GM18868 (cell line): ENCODE results near the gene STXBP4.

Experiments
- ATAC-seq: cut with Tn5 transposase; IDR thresholded peaks from one replicate; pipeline ENCODE4 v1.9.1; 2021; ENCODE audit warnings: mild to moderate bottlenecking, moderate library complexity; ENCODE audit not compliant: unreplicated experiment

Gene STXBP4, protein sequence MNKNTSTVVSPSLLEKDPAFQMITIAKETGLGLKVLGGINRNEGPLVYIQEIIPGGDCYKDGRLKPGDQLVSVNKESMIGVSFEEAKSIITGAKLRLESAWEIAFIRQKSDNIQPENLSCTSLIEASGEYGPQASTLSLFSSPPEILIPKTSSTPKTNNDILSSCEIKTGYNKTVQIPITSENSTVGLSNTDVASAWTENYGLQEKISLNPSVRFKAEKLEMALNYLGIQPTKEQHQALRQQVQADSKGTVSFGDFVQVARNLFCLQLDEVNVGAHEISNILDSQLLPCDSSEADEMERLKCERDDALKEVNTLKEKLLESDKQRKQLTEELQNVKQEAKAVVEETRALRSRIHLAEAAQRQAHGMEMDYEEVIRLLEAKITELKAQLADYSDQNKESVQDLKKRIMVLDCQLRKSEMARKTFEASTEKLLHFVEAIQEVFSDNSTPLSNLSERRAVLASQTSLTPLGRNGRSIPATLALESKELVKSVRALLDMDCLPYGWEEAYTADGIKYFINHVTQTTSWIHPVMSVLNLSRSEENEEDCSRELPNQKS

GRCh38 chr17:54968262-54968987, at the start of gene STXBP4, which contains the start of gene COX11:
TSS of gene STXBP4 (plus strand) at chr17:54968765. CDS start at chr17:54986220, 17,455 bp downstream.
TSS of gene COX11 (minus strand) at chr17:54968654. CDS start at chr17:54968646, 8 bp downstream.
- ATAC-seq = peak; percentile 93

DNA sequence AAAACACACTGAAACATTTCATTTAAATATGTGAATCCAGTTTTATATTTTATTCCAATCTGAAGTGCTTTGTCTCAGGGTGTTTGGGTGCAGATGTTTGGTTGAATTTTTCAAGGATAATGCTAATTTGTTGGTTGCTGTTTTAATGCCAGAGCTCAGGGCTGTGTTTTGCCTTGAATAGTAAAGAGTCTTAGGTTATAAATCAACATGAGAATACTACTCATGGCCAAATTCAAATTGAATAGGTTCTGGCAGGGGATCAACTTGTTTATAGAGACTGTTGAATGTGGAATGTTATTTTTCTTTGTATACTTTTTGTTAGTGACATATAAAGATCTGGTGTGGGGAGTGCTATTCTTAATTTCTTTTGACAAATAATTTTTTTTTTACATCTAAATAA, 49.1 kb upstream of the STXBP4 start:
- no peak for ATAC-seq

GRCh38 chr17:54920819-54921218, 47.7 kb upstream of the STXBP4 start:
- ATAC-seq = peak; percentile 76

- ATAC-seq = no peak
Measured at GRCh38 chr17:54924405-54924804, 44.2 kb upstream of the STXBP4 start.

GRCh38 chr17:54927525-54927924, 41.0 kb upstream of the STXBP4 start:
- ATAC-seq = no peak

DNA sequence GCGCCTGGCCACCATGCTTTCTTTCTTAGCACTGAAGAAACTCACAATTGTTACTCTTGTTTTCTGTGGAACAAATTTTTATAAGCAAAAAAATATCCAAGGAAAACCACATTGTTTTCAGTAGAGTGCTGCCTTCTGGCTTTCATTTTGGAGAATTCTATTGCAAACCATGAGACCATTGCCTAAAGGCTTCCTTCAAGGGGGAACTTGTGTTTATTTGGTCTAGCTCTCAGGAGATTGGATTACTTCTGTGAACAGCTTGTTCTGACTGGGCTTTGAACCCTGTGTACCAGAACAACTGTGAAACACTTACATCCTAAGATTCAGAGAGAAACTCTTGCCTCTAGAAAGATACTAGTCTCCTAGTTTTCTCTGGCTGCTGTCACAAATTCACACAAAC, 35.9 kb upstream of the STXBP4 start:
- no peak for ATAC-seq

DNA sequence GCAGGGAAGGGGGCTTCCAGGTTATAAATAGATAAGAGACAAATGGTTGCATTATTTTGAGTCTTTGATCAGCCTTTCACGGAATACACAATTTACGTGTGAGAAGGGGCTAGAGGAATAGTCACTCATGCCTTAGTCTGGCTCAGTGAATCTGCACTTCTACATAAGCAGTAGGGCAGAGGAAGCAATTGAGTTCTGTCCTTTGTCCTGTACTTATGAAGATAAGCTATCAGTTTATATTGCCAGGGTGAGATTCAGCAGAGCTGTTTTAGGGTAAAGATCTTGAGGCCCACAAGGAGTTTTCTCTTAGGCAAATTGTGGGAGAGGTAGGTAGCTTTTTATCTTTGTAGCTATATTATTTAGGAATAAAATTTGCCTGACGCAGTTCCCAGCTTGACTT, 34.6 kb upstream of the STXBP4 start:
- no peak for ATAC-seq

DNA sequence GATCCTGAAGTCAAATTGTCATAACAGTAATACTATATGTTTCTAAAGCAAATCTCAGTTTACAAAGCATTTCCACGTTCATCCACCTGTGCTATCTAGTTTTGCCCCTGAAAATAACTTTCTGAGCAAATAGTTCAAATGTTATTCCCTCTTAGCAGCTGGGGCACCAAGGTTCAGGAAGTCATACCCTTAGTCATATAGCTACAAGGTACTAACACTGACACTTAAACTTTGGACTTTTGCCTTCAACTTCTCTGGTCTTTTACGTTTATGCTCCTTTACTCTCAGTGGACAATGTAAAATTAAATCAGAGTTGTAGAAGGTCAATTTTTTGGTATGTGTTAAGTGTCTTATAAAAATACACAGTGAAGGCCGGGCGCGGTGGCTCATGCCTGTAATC, 33.1 kb upstream of the STXBP4 start:
- ATAC-seq = no peak

DNA sequence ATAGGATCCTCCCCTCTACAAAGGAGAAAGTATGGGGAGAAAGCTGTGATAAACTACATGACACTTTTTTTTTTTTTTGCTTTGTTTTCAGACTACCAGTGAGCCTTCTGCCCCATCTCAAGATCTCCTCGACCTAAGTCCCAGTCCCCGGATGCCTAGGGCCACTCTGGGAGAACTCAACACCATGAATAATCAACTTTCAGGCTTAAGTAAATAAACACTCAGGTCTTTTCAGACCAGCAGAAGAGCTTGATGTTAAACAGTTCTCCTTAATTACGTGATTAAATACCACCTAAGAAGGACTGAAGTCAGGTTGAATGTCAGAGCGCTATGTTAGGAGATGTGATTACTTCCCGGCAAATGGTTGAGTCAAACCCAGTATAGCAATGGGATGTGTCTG, 31.5 kb upstream of the STXBP4 start:
- ATAC-seq = no peak

DNA sequence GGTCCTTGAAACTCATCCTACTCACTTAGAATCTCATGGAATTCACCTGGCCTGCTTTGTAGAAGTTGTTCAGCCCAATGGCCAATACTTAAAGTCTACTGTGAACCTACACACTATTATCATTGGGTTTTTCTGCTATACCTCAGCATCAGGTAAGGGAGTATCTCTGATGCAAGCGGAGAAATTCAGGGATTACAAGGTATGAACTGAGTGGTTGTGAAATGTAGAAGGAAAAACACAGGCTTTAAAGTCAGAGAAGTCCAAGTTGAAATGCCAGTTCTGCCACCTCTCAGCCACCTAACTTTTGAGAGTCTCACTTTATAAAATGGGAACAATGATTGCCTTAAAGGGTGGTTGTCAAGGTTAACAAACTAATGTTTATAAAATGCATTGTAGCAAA, 31.1 kb upstream of the STXBP4 start:
- ATAC-seq = no peak

GRCh38 chr17:54941285-54941684, 27.3 kb upstream of the STXBP4 start:
- no peak for ATAC-seq

- ATAC-seq = no peak
Measured at GRCh38 chr17:54944796-54945195, 23.8 kb upstream of the STXBP4 start.

GRCh38 chr17:54945231-54945630, 23.3 kb upstream of the STXBP4 start:
- no peak for ATAC-seq

DNA sequence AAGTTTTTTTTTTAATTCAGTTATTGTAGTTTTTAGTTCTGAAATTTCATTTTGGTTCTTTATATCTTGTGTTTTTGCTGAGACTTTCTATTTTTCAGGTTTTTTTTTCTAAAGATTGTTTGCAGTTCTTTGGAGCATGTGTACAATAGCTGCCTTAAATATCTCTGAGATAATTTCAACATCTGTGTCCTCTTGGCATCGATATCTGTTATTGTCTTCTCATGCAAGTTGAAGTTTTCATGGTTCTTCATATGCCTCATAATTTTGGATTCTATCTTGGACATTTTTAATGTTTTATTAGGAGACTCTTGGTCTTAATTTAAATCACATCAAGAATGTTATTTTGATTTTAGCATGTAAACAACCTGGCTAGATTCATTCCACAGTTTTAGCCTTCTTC, 22.9 kb upstream of the STXBP4 start:
- no peak for ATAC-seq

DNA sequence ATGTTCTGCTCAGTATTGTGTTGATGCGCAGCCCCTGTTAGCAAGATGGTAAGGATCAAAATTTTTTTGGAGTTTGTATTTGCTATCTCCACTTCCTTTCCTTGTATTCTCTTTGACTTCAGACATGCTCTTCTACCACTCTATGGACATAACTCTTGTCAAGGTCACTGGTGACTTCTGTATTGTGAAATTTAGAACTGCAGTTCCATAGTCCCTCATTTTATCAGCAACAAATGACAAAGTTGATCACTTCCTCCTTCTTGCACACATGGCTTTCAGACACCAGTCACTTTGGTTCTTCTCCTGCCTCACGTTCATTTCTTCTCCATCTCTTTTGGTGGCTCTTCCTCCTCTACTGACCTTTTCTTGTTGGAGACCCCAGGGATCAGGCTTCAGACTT, 21.2 kb upstream of the STXBP4 start:
- ATAC-seq = no peak

GRCh38 chr17:54948380-54948779, 20.2 kb upstream of the STXBP4 start:
- peak; percentile 55 for ATAC-seq

GRCh38 chr17:54950116-54950515, 18.4 kb upstream of the STXBP4 start:
- no peak for ATAC-seq

- no peak for ATAC-seq
Measured at GRCh38 chr17:54951286-54951685, 17.3 kb upstream of the STXBP4 start.

DNA sequence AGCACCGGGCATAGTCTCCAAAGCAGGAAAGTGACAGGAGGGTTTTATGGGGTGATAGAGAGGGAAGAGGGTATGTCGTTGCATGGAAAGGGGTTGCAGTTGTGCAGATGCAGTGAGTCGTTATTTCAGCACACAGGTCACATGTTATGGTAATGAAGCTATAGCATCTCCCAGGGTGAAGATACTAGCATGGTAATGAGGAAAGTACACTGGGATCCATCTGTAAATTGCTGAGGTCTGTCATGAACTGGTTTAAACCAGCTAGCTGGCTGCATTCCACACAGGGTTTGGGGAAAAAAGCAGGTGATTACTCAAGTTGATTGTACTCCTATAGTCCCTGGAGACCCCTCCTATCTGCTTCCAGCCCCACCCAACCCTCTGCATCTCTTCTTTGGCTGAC, 11.8 kb upstream of the STXBP4 start:
- no peak for ATAC-seq

- ATAC-seq = peak; percentile 16
Measured at GRCh38 chr17:54967621-54968261, 824 bp upstream of the STXBP4 start.

DNA sequence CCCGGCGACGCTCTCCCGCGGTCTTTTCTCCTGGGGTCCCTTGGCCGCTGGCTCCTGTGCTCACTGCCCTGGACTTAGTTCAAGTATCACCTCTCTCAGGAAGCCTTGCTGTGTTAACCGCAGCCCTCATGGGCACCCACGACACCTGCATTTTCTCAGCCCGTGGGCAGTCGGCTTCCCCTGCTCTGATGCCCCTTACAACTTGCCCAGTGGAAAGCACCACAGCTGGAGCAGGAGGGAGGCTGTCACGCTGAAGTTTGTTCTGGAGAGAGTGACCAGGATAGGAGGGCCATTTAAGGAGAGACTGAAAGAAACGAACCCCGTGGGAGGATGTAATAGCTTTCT, 395 bp downstream of the STXBP4 start:
- ATAC-seq = peak; percentile 26
